Measurements from ENCODE around the gene PDXK. TPM values are rescaled to one million over a fixed set of nuclear protein-coding genes. Genes with fewer than 3 reads are reported as not detected.

PDXK gene
- total and polyA plus RNA-seq, 2 of the 8 experiments (the other 6 are each of a cell fraction or from before 2014, with no cell fraction given), result 78.0 to 112 TPM

GRCh38 chr21:43749651-43750262, 30.8 kb downstream of the PDXK start (continued):
- TF ChIP-seq, protein P1, sequence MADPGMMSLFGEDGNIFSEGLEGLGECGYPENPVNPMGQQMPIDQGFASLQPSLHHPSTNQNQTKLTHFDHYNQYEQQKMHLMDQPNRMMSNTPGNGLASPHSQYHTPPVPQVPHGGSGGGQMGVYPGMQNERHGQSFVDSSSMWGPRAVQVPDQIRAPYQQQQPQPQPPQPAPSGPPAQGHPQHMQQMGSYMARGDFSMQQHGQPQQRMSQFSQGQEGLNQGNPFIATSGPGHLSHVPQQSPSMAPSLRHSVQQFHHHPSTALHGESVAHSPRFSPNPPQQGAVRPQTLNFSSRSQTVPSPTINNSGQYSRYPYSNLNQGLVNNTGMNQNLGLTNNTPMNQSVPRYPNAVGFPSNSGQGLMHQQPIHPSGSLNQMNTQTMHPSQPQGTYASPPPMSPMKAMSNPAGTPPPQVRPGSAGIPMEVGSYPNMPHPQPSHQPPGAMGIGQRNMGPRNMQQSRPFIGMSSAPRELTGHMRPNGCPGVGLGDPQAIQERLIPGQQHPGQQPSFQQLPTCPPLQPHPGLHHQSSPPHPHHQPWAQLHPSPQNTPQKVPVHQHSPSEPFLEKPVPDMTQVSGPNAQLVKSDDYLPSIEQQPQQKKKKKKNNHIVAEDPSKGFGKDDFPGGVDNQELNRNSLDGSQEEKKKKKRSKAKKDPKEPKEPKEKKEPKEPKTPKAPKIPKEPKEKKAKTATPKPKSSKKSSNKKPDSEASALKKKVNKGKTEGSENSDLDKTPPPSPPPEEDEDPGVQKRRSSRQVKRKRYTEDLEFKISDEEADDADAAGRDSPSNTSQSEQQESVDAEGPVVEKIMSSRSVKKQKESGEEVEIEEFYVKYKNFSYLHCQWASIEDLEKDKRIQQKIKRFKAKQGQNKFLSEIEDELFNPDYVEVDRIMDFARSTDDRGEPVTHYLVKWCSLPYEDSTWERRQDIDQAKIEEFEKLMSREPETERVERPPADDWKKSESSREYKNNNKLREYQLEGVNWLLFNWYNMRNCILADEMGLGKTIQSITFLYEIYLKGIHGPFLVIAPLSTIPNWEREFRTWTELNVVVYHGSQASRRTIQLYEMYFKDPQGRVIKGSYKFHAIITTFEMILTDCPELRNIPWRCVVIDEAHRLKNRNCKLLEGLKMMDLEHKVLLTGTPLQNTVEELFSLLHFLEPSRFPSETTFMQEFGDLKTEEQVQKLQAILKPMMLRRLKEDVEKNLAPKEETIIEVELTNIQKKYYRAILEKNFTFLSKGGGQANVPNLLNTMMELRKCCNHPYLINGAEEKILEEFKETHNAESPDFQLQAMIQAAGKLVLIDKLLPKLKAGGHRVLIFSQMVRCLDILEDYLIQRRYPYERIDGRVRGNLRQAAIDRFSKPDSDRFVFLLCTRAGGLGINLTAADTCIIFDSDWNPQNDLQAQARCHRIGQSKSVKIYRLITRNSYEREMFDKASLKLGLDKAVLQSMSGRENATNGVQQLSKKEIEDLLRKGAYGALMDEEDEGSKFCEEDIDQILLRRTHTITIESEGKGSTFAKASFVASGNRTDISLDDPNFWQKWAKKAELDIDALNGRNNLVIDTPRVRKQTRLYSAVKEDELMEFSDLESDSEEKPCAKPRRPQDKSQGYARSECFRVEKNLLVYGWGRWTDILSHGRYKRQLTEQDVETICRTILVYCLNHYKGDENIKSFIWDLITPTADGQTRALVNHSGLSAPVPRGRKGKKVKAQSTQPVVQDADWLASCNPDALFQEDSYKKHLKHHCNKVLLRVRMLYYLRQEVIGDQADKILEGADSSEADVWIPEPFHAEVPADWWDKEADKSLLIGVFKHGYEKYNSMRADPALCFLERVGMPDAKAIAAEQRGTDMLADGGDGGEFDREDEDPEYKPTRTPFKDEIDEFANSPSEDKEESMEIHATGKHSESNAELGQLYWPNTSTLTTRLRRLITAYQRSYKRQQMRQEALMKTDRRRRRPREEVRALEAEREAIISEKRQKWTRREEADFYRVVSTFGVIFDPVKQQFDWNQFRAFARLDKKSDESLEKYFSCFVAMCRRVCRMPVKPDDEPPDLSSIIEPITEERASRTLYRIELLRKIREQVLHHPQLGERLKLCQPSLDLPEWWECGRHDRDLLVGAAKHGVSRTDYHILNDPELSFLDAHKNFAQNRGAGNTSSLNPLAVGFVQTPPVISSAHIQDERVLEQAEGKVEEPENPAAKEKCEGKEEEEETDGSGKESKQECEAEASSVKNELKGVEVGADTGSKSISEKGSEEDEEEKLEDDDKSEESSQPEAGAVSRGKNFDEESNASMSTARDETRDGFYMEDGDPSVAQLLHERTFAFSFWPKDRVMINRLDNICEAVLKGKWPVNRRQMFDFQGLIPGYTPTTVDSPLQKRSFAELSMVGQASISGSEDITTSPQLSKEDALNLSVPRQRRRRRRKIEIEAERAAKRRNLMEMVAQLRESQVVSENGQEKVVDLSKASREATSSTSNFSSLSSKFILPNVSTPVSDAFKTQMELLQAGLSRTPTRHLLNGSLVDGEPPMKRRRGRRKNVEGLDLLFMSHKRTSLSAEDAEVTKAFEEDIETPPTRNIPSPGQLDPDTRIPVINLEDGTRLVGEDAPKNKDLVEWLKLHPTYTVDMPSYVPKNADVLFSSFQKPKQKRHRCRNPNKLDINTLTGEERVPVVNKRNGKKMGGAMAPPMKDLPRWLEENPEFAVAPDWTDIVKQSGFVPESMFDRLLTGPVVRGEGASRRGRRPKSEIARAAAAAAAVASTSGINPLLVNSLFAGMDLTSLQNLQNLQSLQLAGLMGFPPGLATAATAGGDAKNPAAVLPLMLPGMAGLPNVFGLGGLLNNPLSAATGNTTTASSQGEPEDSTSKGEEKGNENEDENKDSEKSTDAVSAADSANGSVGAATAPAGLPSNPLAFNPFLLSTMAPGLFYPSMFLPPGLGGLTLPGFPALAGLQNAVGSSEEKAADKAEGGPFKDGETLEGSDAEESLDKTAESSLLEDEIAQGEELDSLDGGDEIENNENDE (IDR thresholded peaks at IDR 0.05; ENCODE audit: insufficient replicate concordance, low read length), result no peak

Data from H1 (cell line).